ENCODE data around the gene SCAMP4.

The SCAMP4 gene

GRCh38 chr19:1942934-1943555 lies 37.8 kb downstream of the SCAMP4 start:
- no peak for DNase-seq

DNA sequence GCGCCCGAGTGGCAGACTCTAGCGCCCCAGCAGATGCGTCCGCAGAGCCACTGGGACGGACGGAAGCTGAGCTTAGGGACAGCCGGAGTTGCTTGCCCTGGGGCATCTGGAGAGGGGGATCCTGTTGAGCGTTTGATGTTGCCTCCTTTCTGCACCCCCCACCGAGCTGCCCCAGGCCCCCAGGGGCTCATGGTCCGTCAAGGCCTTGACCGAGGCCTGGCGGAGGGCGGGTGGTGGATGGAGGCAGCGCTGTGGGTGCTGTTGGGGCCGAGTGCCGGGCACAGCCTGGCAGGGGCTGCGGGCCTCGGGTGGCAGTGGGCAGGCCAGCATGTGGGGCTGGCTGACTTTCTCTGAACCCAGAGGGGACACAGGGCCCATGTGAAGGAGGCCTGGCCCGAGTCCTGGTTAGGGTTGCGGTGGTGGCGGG lies 38.5 kb downstream of the SCAMP4 start:
- no peak for DNase-seq

- no peak for DNase-seq
Observed at GRCh38 chr19:1944088-1944915, 39.1 kb downstream of the SCAMP4 start.

DNA sequence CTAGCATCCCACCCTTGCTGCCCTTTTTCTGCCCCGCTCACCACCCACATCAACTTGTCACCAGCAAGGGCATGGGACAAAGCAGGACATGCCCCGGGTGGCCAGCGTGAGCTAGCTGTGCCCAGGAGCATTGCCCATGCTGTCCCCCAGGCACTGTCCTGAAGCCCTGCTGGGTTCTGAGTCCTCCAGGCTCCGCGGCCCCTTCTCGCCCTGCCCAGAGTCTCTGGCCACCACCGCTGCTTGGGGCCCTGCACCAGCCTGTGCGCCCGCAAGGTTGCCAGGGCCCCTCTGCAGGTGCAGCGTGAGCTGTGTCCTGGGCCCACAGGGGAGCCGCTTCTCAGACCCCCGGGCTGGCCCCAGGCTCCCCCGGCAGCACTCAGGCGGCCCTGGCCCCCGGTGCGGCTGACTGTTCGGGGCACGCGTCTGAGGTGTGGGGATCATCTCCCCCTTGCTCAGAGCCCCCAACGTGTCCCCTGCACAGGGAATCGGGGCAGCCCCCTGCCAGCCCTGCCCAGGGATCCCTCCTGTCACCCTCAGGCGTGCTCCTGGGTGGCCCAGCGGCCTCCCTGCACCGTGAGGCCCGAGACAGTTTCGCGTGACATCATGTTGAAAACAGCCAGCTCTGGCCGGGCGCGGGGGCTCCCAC lies 39.8 kb downstream of the SCAMP4 start:
- no peak for DNase-seq

DNA sequence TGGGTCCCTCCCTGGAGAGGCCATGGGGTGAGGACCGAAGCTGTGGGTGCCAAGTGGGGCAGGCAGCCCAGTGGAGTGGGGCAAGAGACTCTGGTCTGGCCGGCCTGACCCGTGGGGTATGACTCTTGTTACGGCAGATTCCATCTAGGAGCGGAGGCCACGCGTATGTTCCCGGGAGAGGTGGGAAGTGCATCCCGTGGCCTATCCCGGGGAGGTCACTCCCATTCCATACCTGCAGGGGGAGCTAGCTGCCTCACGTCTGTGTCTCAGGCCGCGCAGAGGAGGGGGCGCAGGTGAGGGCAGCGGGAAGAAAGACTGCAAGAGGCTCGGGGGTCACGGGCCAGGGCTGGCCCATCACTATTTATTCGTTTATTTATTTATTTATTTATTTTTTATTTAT lies 40.7 kb downstream of the SCAMP4 start:
- DNase-seq = peak; percentile 38

DNA sequence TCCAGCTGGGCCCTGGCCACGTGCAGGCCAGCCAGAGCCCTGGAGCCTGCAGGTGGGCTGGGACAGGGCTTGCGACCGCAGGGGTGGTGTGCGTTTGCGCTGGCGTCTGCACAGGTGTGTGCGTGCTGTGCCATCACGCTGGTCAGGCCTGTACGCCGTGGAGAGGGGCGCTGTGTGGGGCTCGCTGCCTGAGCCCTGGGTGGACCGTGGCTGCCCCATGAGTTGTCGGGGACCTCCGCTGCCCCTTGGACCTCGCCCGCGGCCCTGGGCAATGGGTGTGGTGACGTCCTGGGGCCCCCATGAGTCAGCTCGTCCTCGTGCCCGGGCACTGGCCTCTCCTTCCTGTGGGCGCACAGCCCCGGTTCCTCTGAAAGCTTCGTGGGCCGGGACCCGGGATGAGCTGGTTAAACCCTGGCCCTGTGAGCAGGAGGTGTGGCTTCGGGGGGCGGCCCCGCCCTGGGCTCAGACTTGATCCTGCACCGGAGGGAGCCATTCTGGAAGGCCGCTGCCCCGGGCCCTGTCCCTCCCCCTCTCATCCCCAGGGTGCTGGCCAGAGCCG lies 42.5 kb downstream of the SCAMP4 start:
- DNase-seq = no peak

DNA sequence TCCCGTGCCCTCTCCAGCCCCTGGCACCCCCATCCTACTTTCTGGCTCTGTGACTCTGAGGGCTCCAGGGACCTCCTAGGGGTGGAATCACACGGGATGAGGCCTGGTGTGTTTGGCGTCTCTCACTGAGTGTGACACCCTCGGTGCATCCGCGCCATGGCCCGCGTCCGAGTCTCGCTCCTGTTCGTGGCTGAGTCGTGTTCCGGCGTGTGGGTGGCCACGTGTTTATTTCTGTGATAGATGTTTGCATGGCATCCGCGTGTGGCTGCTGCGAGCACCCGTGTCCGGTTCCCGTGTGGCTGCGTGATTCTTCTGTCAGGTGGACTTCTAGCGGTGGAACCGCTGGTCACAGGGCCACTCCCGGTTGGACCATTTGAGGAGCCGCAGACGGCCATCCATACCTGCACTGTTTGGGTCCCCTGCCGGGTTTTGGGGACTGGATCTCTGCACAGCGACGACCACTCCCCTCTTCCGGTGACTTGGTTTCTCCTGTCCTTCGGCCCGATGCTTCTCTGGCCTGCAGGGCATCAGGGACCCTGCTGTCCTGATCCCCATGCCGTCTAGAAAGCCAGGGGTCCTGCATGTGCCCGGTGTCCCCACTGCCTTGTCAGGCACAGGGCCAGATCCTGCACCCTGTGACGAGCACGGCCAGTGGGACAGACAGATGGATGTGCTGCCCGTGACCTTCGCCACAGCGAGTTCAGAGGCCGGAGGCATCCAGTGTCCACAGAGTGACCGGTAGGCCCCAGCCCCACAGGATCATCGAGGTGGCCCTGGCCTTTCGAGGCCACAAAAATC lies 44.3 kb downstream of the SCAMP4 start:
- DNase-seq = no peak

GRCh38 chr19:1950640-1951039 lies 45.4 kb downstream of the SCAMP4 start:
- no peak for DNase-seq

GRCh38 chr19:1952635-1953034 lies 47.4 kb downstream of the SCAMP4 start:
- no peak for DNase-seq

DNA sequence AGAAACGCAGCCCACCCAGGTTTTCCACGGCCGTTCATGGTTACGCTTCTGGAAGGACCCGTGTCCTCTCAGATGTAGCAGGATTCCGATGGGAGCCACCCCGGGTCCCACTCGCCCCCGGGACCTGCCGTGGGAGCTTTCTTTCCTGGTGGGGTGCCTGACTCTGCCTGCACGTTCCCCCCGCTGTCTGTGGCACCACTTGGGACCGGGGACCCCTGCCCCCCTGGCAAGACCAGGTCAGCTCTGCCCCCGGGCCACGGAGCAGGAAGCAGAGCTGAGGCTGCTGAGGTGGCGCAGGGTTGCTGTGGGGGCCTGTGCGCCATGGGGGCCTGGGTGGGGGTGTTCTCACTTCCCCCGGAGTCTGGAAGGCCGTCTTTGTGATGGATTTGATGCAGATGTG lies 47.8 kb downstream of the SCAMP4 start:
- DNase-seq = no peak

DNA sequence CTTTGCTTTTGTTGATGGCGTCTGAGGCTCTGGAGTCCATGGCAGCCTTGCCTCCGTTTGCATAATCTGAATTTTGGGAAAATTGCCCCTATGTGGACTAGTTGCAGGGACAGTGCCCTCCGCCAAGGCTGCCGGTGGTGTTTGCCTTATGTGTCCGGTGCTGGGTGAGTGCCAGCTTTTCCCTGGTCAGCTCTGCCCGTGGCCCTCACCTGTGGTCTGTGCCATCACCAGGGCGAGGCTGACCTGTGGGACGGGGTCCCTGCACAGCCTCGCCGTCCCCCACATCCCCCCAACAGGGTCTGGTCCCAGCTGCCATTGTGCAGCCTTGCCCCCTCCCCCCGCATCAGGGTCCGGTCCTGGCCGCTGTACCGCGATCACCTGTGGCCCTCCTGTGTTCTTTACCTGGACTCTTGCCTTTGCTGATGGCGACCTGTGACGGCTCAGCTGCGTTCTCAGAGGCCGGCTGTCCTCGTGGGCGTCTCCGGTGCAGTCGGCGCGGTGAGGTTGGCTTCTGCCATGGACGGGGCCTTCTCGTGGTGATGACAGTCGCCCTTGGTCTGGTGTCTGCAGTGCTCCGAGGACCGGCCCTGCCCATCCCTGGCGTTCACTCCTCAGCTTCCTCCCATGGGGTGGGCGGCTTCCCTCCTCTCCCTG lies 48.4 kb downstream of the SCAMP4 start:
- DNase-seq = no peak

DNA sequence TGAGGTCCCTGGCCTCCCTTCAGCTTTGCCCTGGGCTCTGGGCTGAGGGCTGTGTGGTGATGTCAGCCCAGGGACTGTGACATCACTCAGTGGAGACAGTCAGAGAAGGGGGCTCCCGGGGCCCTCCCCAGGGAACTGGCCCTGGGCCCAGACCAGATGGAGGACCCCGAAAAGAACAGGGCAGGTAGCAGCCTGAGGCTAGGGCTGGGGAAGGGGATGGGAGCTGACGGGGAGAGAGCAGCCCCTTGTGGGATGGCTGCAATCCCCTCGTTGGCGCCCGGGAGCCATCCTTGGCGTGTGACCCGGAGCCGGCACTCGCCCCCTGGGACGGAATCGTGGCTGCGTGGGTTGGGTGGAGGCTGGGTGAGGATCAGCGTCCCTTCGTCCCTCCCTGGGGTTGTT lies 49.3 kb downstream of the SCAMP4 start:
- DNase-seq = no peak

GRCh38 chr19:1955171-1956121 lies 50.2 kb downstream of the SCAMP4 start:
- no peak for DNase-seq

GRCh38 chr19:1956122-1956494 lies 50.9 kb downstream of the SCAMP4 start:
- no peak for DNase-seq

GRCh38 chr19:1956868-1957492 lies 51.8 kb downstream of the SCAMP4 start:
- DNase-seq = no peak

- no peak for DNase-seq
Observed at GRCh38 chr19:1957562-1958248, 52.5 kb downstream of the SCAMP4 start.

GRCh38 chr19:1959928-1960589 lies 54.9 kb downstream of the SCAMP4 start:
- DNase-seq = no peak

GRCh38 chr19:1961000-1961883 lies 56.0 kb downstream of the SCAMP4 start:
- DNase-seq = no peak
